ENCODE results near the gene PUS10. TPM values are rescaled to one million over a fixed set of nuclear protein-coding genes. Genes with fewer than 3 reads are reported as not detected.

Gene PUS10
- 44.3 and 52.8 TPM in 2 replicates for total RNA-seq (2016; rRNA removed; fragmentation: Illumina TruSeq; extraction: Trizol)
- 7.9 and 9.1 TPM in 2 replicates for total RNA-seq (2016; cell fraction: cytosol; rRNA removed; fragmentation: Illumina TruSeq; extraction: Trizol; ENCODE audit: low read depth)
- 41.8 and 52.5 TPM in 2 replicates for total RNA-seq (2016; cell fraction: insoluble cytoplasmic fraction; rRNA removed; fragmentation: Illumina TruSeq; extraction: Trizol)
- 15.6 and 18.7 TPM in 2 replicates for total RNA-seq (2016; cell fraction: membrane; rRNA removed; fragmentation: Illumina TruSeq; extraction: Trizol)
- total RNA-seq (2016; cell fraction: nucleus; rRNA removed; fragmentation: Illumina TruSeq; extraction: Trizol): 57.0 and 59.6 TPM in 2 replicates
- 33.1 and 41.4 TPM in 2 replicates for polyA plus RNA-seq (2011; rRNA removed)
- 18.5 and 21.5 TPM in 2 replicates for polyA plus RNA-seq (2011; cell fraction: cytosol; rRNA removed)
- 39.8 and 48.9 TPM in 2 replicates for polyA plus RNA-seq (2011; cell fraction: nucleus; rRNA removed)
- polyA plus RNA-seq (2012): 16.7 and 41.9 TPM in 2 replicates
- 2.6 and 3.6 TPM in 2 replicates for polyA plus RNA-seq (2016; cell fraction: cytosol; fragmentation: Illumina TruSeq; extraction: Trizol; ENCODE audit: low read depth)
- 35.0 and 35.6 TPM in 2 replicates for polyA plus RNA-seq (2016; cell fraction: insoluble cytoplasmic fraction; fragmentation: Illumina TruSeq; extraction: Trizol; ENCODE audit: low read depth)
- polyA plus RNA-seq (2016; cell fraction: membrane; fragmentation: Illumina TruSeq; extraction: Trizol; ENCODE audit: low read depth): 6.0 and 6.5 TPM in 2 replicates
- 38.1 and 42.1 TPM in 2 replicates for polyA plus RNA-seq (2016; cell fraction: nucleus; fragmentation: Illumina TruSeq; extraction: Trizol; ENCODE audit: insufficient read depth, low read depth)
- 1.4 and 19.1 TPM in 2 replicates for polyA minus RNA-seq (2011; rRNA and poly(A)+ RNA removed; ENCODE audit: low replicate concordance)
- polyA minus RNA-seq (2011; cell fraction: cytosol; rRNA and poly(A)+ RNA removed): 28.0 and 29.0 TPM in 2 replicates
- 188 and 197 TPM in 2 replicates for polyA minus RNA-seq (2011; cell fraction: nucleus; rRNA and poly(A)+ RNA removed)
- percentile 93 among the genes with signal in this experiment for Bru-seq, nascent RNA
- percentile 88 among the genes with signal in this experiment for BruChase-seq, experiment 1, labeled RNA remaining after a 6-hour chase
- BruChase-seq, experiment 2, labeled RNA remaining after a 2-hour chase: percentile 96 among the genes with signal in this experiment
- long read RNA-seq, experiment 1, transcript PUS10-201 (18 exons, 2,278 nt): major isoform, 8 of 23 reads
- long read RNA-seq, experiment 1, partial matches to known transcripts: 8 of 23 reads
- long read RNA-seq, experiment 1, other reads (novel, unspliced or antisense): 7 of 23 reads
- long read RNA-seq, experiment 2, partial matches to known transcripts: 3 of 33 reads
- long read RNA-seq, experiment 2, other reads (novel, unspliced or antisense): 28 of 33 reads

GRCh38 chr2:61017556-61018317, at the start of gene PUS10, which contains the start of gene PEX13:
TSS of gene PUS10 (minus strand) at chr2:61018255. CDS start at chr2:61011890, 6,365 bp downstream.
TSS of gene PEX13 (plus strand) at chr2:61017720. CDS start at chr2:61017760, 40 bp downstream.
- H3K79me2 ChIP-seq (ENCODE audit: insufficient read depth, low read length): peaks cover 95% of the 10 kb centered on the region
- H3K27ac ChIP-seq (ENCODE audit: extremely low read length, insufficient read depth, low read length): peak within 1 kb of the TSS; percentile 99
- intact Hi-C loops (cut with micrococcal nuclease; ENCODE audit: unreplicated experiment): loop anchor here (2.0 to 10.0 kb wide), 4 partner anchors 47 to 159 kb away; partner anchors contain the start of genes REL and SANBR
- POLR2A ChIA-PET: interaction anchor here (0.5 to 2.9 kb wide), 6 partner anchors 11 to 598 kb away, joined by 3 to 20 read pairs (median 5); partner anchors contain the start of genes SANBR and XPO1
- H3K9ac ChIP-seq (ENCODE audit: insufficient read depth, low read depth, low read length): peak within 1 kb of the TSS; percentile 97
- DNase-seq (ENCODE audit: low spot score) (peak; percentile 99), ATAC-seq (peak; percentile 91), FAIRE-seq (peak; percentile 94)
- H3K4me1 ChIP-seq (ENCODE audit: insufficient read depth, low read length): peaks cover 66% of the 10 kb centered on the region
- peak within 1 kb of the TSS; percentile 74 to 94 (median 93) for H3K4me3 ChIP-seq (replicated peaks in 1 of 3; ENCODE audit: insufficient read depth in 1 of 3, low read depth in 2 of 3, low read length in 3 of 3)
- in situ Hi-C loops (cut with HindIII; ENCODE audit: extremely low pct_ligation_motif_present, low pct_unique_long_range_greater_than_20kb): no loop called here
- under 1% methylated on average over 33 of the region's 39 CpGs for WGBS (ENCODE audit: low lambda C conversion rate)
- peak within 1 kb of the TSS; percentile 83 for H3K4me2 ChIP-seq (ENCODE audit: low read depth, low read length)
- TSS peak; percentile 80 for BruUV-seq (replicated peaks)
- H2AFZ ChIP-seq (ENCODE audit: low read length): peak within 1 kb of the TSS; percentile 50
- no peaks in the 10 kb centered on the region; a peak in 1 of 5 replicates for H3K27me3 ChIP-seq (ENCODE audit: control insufficient read depth in 1 of 2, insufficient read depth in 2 of 2, low read length in 2 of 2)
- H4K20me1 ChIP-seq (ENCODE audit: insufficient read depth, low read length): 0 out of 2 replicates have a peak, but pooled peaks cover 3% of the 10 kb centered on the region
- CTCF ChIA-PET (ENCODE audit: low intra/inter-chr PET ratio, low total read pairs): no interaction called here
- H3K9me3 ChIP-seq (ENCODE audit: low read length): 0 out of 2 replicates have a peak, but pooled peaks cover 3% of the 10 kb centered on the region
- peaks cover 2 to 36% of the 10 kb centered on the region in 2 experiments; a peak in 2 of 5 replicates for H3K36me3 ChIP-seq (replicated peaks in 1 of 2; ENCODE audit: control insufficient read depth in 1 of 2, insufficient read depth in 2 of 2, low read length in 2 of 2)
- TF ChIP-seq ZNF333 (CRISPR knock-in tag; IDR thresholded peaks at IDR 0.05; ENCODE audit: borderline replicate concordance) (no peak), REST (IDR thresholded peaks at IDR 0.05; ENCODE audit: borderline replicate concordance in 1 of 2, low read depth in 1 of 2, low read length in 2 of 2) (no peak; a peak in 1 of 4 replicates), ZNF143 (CRISPR knock-in tag; IDR thresholded peaks at IDR 0.05) (peak; percentile 45; the same call in 1 of the 2 replicates), AGO2 (optimal IDR thresholded peaks at IDR 0.05; ENCODE audit: low read depth, low read length) (peak; percentile 96), MNT (IDR thresholded peaks at IDR 0.05) (no peak), RBM22 (optimal IDR thresholded peaks at IDR 0.05; ENCODE audit: low read length) (peak; percentile 72), RFX5 (IDR thresholded peaks at IDR 0.05; ENCODE audit: low read depth, low read length) (no peak), ZNF775 (CRISPR knock-in tag; IDR thresholded peaks at IDR 0.05; ENCODE audit: borderline replicate concordance) (peak; percentile 24; the same call in 1 of the 2 replicates), GLMP (CRISPR knock-in tag; IDR thresholded peaks at IDR 0.05; ENCODE audit: borderline replicate concordance) (no peak), ELF3 (CRISPR knock-in tag; IDR thresholded peaks at IDR 0.05) (peak; percentile 95)

Data from HepG2 (cell line).